ENCODE results near the gene UBE2E2.

GRCh38 chr3:23440416-23441294, 237.5 kb downstream of the UBE2E2 start:
- no peak for TF ChIP-seq CTCF (conservative IDR thresholded peaks at IDR 0.05; ENCODE audit: low read length)
- no peak for TF ChIP-seq EZH2phosphoT487 (IDR thresholded peaks at IDR 0.05; ENCODE audit: borderline replicate concordance, low read depth, low read length)

Data from OCI-LY7 (cell line).